Measurements from ENCODE around the gene THADA. TPM values are rescaled to one million over a fixed set of nuclear protein-coding genes. Genes with fewer than 3 reads are reported as not detected.

THADA gene
- total and polyA plus RNA-seq, 2 donors (not counting 1 experiment from before 2014, with no cell fraction given), result 9.2 to 36.2 TPM

DNA sequence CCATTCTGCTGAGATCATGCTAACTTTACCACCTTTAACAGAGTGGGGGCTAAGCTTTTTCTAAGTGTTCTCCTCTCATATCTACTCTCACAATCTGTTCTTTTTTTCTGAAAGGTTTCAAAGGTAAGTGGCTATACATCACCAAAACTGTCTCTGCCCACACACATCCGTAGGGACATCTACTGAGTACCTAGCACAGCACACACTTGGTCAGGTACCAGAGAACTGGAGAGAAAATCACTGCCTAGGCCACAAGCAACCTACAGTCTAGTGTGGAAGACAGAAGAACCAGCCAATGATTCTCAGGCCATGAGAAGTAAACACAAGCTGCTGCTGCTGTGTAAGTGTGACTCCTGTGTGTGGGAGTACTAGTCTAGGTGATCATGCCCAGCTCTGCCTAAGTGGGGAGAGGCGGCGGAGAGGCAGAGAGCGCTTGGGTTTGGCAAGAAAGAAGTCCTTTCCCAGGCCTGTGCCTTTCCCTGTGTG, 193.3 kb downstream of the THADA start:
- TF ChIP-seq EZH2 (IDR thresholded peaks at IDR 0.05; ENCODE audit: low read length, missing control alignments), result no peak
- TF ChIP-seq, protein P1, sequence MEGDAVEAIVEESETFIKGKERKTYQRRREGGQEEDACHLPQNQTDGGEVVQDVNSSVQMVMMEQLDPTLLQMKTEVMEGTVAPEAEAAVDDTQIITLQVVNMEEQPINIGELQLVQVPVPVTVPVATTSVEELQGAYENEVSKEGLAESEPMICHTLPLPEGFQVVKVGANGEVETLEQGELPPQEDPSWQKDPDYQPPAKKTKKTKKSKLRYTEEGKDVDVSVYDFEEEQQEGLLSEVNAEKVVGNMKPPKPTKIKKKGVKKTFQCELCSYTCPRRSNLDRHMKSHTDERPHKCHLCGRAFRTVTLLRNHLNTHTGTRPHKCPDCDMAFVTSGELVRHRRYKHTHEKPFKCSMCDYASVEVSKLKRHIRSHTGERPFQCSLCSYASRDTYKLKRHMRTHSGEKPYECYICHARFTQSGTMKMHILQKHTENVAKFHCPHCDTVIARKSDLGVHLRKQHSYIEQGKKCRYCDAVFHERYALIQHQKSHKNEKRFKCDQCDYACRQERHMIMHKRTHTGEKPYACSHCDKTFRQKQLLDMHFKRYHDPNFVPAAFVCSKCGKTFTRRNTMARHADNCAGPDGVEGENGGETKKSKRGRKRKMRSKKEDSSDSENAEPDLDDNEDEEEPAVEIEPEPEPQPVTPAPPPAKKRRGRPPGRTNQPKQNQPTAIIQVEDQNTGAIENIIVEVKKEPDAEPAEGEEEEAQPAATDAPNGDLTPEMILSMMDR (conservative IDR thresholded peaks at IDR 0.05 in 1 of 2, IDR thresholded peaks at IDR 0.05 in 1 of 2; ENCODE audit: low read depth in 1 of 2, low read length in 2 of 2), result no peak
- Histone ChIP-seq H4K20me1 (ENCODE audit: control insufficient read depth, extremely low read depth, insufficient read depth, low read length) (no peaks in the 10 kb centered on the region), H3K9ac (ENCODE audit: insufficient read depth, low read length) (no peak overlapping the region), H3K9me3 (ENCODE audit: control insufficient read depth, insufficient read depth, low read depth, low read length) (no peaks in the 10 kb centered on the region), H3K36me3 (ENCODE audit: control insufficient read depth, insufficient read depth, low read length) (no peaks in the 10 kb centered on the region), H3K4me3 (replicated peaks in 1 of 4; ENCODE audit: control extremely low read depth in 1 of 4, insufficient read depth in 1 of 4, low read depth in 3 of 4, low read length in 4 of 4) (no peak overlapping the region), H2AFZ (ENCODE audit: low read length) (no peak overlapping the region), H3K4me1 (ENCODE audit: control insufficient read depth, extremely low read depth, insufficient read depth, low read length) (peaks cover 7% of the 10 kb centered on the region), H3K4me2 (ENCODE audit: extremely low read depth, insufficient read depth, low read length) (no peak overlapping the region), H3K27ac (ENCODE audit: insufficient read depth, low read length) (no peak overlapping the region), H3K27me3 (ENCODE audit: control insufficient read depth, insufficient read depth, low read length) (no peaks in the 10 kb centered on the region), H3K79me2 (ENCODE audit: control insufficient read depth, insufficient read depth, low read length) (no peaks in the 10 kb centered on the region)
- peak in 1 of 2 donors; percentile 27 for DNase-seq (ENCODE audit: low read depth in 2 of 2)

DNA sequence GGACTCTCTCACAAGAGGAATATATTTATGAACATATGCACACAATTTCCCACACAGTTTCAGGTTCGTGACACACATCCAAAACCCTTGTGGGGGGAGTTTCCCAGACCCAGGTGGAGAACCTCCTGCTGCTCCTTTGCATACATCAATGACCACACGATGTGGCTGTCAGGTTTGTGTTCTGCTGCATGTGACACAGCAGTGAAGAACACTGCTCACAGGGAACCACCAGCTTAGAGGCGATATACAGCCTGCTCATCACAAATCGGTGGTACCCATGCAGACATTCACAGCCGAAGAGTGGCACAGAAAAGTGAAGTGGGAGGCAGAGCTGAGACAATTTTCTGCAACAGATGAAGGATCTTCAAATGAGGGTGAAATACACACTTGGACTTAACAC, 193.8 kb downstream of the THADA start:
- no peaks in the 10 kb centered on the region for H3K79me2 ChIP-seq (ENCODE audit: control insufficient read depth, insufficient read depth, low read length)
- H3K9ac ChIP-seq (ENCODE audit: insufficient read depth, low read length), result no peak overlapping the region
- TF ChIP-seq, protein P1 (conservative IDR thresholded peaks at IDR 0.05 in 1 of 2, IDR thresholded peaks at IDR 0.05 in 1 of 2; ENCODE audit: low read depth in 1 of 2, low read length in 2 of 2), result no peak
- TF ChIP-seq EZH2 (IDR thresholded peaks at IDR 0.05; ENCODE audit: low read length, missing control alignments), result no peak
- H3K4me3 ChIP-seq (replicated peaks in 1 of 4; ENCODE audit: control extremely low read depth in 1 of 4, insufficient read depth in 1 of 4, low read depth in 3 of 4, low read length in 4 of 4), result no peak overlapping the region
- no peak overlapping the region for H3K27ac ChIP-seq (ENCODE audit: insufficient read depth, low read length)
- peaks cover 7% of the 10 kb centered on the region for H3K4me1 ChIP-seq (ENCODE audit: control insufficient read depth, extremely low read depth, insufficient read depth, low read length)
- no peaks in the 10 kb centered on the region for H3K27me3 ChIP-seq (ENCODE audit: control insufficient read depth, insufficient read depth, low read length)
- H3K4me2 ChIP-seq (ENCODE audit: extremely low read depth, insufficient read depth, low read length), result no peak overlapping the region
- H3K9me3 ChIP-seq (ENCODE audit: control insufficient read depth, insufficient read depth, low read depth, low read length), result no peaks in the 10 kb centered on the region
- no peaks in the 10 kb centered on the region for H4K20me1 ChIP-seq (ENCODE audit: control insufficient read depth, extremely low read depth, insufficient read depth, low read length)
- no peaks in the 10 kb centered on the region for H3K36me3 ChIP-seq (ENCODE audit: control insufficient read depth, insufficient read depth, low read length)
- H2AFZ ChIP-seq (ENCODE audit: low read length), result no peak overlapping the region
- no peak for DNase-seq (ENCODE audit: low read depth in 2 of 2)

DNA sequence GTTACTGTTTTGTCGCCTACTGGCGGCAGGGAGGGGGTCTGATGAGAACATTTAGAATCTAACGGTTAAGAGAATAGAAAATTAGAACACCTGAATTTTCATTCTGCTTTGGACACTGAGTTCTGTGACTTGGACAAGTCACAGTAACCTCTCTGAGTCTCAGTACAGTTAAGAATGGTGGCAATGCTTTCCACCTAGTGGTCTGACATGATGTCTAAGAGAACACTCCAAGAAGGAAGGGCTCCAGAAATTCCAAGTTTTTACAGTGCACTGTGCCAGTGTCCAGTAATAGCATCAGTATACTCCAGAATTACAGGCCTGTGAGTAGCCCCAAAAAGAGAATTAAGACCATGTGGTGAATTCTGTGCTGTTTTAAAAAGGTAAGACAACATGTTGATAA, 195.3 kb downstream of the THADA start:
- no peak overlapping the region for H3K4me3 ChIP-seq (replicated peaks in 1 of 4; ENCODE audit: control extremely low read depth in 1 of 4, insufficient read depth in 1 of 4, low read depth in 3 of 4, low read length in 4 of 4)
- no peaks in the 10 kb centered on the region for H3K79me2 ChIP-seq (ENCODE audit: control insufficient read depth, insufficient read depth, low read length)
- H3K4me2 ChIP-seq (ENCODE audit: extremely low read depth, insufficient read depth, low read length), result no peak overlapping the region
- no peaks in the 10 kb centered on the region for H3K36me3 ChIP-seq (ENCODE audit: control insufficient read depth, insufficient read depth, low read length)
- H3K4me1 ChIP-seq (ENCODE audit: control insufficient read depth, extremely low read depth, insufficient read depth, low read length), result peaks cover 9% of the 10 kb centered on the region
- H3K9me3 ChIP-seq (ENCODE audit: control insufficient read depth, insufficient read depth, low read depth, low read length), result no peaks in the 10 kb centered on the region
- H3K27me3 ChIP-seq (ENCODE audit: control insufficient read depth, insufficient read depth, low read length), result no peaks in the 10 kb centered on the region
- H2AFZ ChIP-seq (ENCODE audit: low read length), result no peak overlapping the region
- TF ChIP-seq, protein P1 (conservative IDR thresholded peaks at IDR 0.05 in 1 of 2, IDR thresholded peaks at IDR 0.05 in 1 of 2; ENCODE audit: low read depth in 1 of 2, low read length in 2 of 2), result peak in 1 of 2 donors; percentile 17
- no peak for TF ChIP-seq EZH2 (IDR thresholded peaks at IDR 0.05; ENCODE audit: low read length, missing control alignments)
- no peaks in the 10 kb centered on the region for H4K20me1 ChIP-seq (ENCODE audit: control insufficient read depth, extremely low read depth, insufficient read depth, low read length)
- no peak overlapping the region for H3K9ac ChIP-seq (ENCODE audit: insufficient read depth, low read length)
- DNase-seq (ENCODE audit: low read depth in 2 of 2), result peak in 1 of 2 donors; percentile 40
- H3K27ac ChIP-seq (ENCODE audit: insufficient read depth, low read length), result no peak overlapping the region
